Panc1 (cell line): ENCODE measurements around the gene PLA2G2C. TPM values are rescaled to one million over a fixed set of nuclear protein-coding genes. Genes with fewer than 3 reads are reported as not detected.
"Not testable (repeated sequence)": the region's sequence is repeated elsewhere in the genome, so short reads cannot be mapped to it uniquely, and the experiment has no call there.

Experiments used
- ATAC-seq: fragments of 200-7000 bp; cut with Tn5 transposase; 2 replicates; pipeline ENCODE4 v1.9.1; 2020; ENCODE audit warnings: mild to moderate bottlenecking, moderate library complexity
- BruUV-seq: library from RNA; stranded (reverse); fragments of 400-500 nt; replicated peaks from 2 replicates; lab custom pipeline; 2021; lab: Mats Ljungman, UMichigan
- CTCF ChIA-PET: fragments of 300-600 bp; sonication (Branson Sonifier 250); formaldehyde crosslinking; loops from one replicate; lab custom pipeline; 2022; ENCODE audit warnings: antibody characterized with exemption; lab: Charles Lee
- POLR2A ChIA-PET: fragments of 300-600 bp; sonication (Branson Sonifier 250); formaldehyde crosslinking; loops from one replicate; lab custom pipeline; 2022; ENCODE audit warnings: antibody characterized with exemption; lab: Charles Lee
- DNase-seq: peaks from one replicate; pipeline ENCODE4 v3.0.0-alpha.2; 2010; ENCODE audit warnings: low read depth, low spot score
- H3K27ac ChIP-seq: 2 replicates; pipeline ENCODE4 v1.5.1; 2011; ENCODE audit warnings: mild to moderate bottlenecking, low read length, inconsistent platforms
- H3K27me3 ChIP-seq: fragments of 200-500 bp; sonication (Bioruptor generic); 2 replicates; pipeline ENCODE4 v1.6.0; 2014; ENCODE audit warnings: low read length, inconsistent platforms; ENCODE audit not compliant: control insufficient read depth, insufficient read depth
- H3K36me3 ChIP-seq: fragments of 200-500 bp; sonication (Bioruptor generic); 2 replicates; pipeline ENCODE4 v1.5.1; 2014; ENCODE audit warnings: inconsistent platforms, mild to moderate bottlenecking, low read length, moderate library complexity; ENCODE audit not compliant: control insufficient read depth, insufficient read depth
- H3K4me1 ChIP-seq: 2 replicates; pipeline ENCODE4 v1.5.1; 2011; ENCODE audit warnings: inconsistent platforms, mild to moderate bottlenecking, low read length, moderate library complexity; ENCODE audit not compliant: control insufficient read depth, insufficient read depth
- H3K4me3 ChIP-seq, 2 experiments: 2 replicates each; pipeline ENCODE4 v1.5.1; 2011 to 2012; ENCODE audit warnings: low read depth in 2 of 2, low read length in 2 of 2, mild to moderate bottlenecking in 2 of 2, inconsistent platforms in 1 of 2, moderate library complexity in 1 of 2
- H3K9me3 ChIP-seq: fragments of 200-500 bp; sonication (Bioruptor generic); 2 replicates; pipeline ENCODE4 v1.5.1; 2014; ENCODE audit warnings: low read depth, mild to moderate bottlenecking, inconsistent platforms, low read length, moderate library complexity; ENCODE audit not compliant: control insufficient read depth, insufficient read depth
- POLR2AphosphoS5 ChIP-seq: IDR thresholded peaks from 2 replicates; pipeline ENCODE4 v1.6.1; 2012; ENCODE audit warnings: mild to moderate bottlenecking, low read depth, low read length, moderate library complexity
- SIN3A ChIP-seq: IDR thresholded peaks from 2 replicates; pipeline ENCODE4 v1.6.1; 2012; ENCODE audit warnings: low read depth, mild to moderate bottlenecking, low read length, moderate library complexity, borderline replicate concordance; ENCODE audit not compliant: insufficient read depth
- TCF7L2 ChIP-seq: IDR thresholded peaks from 2 replicates; pipeline ENCODE4 v1.6.1; 2011; ENCODE audit warnings: mild to moderate bottlenecking, low read depth, low read length, inconsistent platforms
- in situ Hi-C: cut with HindIII; loops from 2 replicates; pipeline ENCODE4 v1.10.0; 2016; ENCODE audit warnings: low sequenced_read_pairs, low pct_unique_long_range_greater_than_20kb
- intact Hi-C: fragments of 100-400 bp; cut with micrococcal nuclease; formaldehyde crosslinking; loops from one replicate; pipeline ENCODE4 v1.10.0; 2022; ENCODE audit not compliant: unreplicated experiment
- total RNA-seq: library from RNA; stranded (reverse); gene quantifications from one replicate; pipeline ENCODE4 v1.2.1, GENCODE V29; 2021; ENCODE audit not compliant: unreplicated experiment
- TF ChIP-seq, protein P1 (sequence below), 2 experiments: IDR thresholded peaks; 2 replicates each; pipeline ENCODE4 v1.6.1; 2011 to 2012; ENCODE audit warnings: low read depth in 2 of 2, control low read depth in 1 of 2, low read length in 1 of 2, mild to moderate bottlenecking in 1 of 2, moderate library complexity in 1 of 2; ENCODE audit not compliant: insufficient read depth in 1 of 2
- TF ChIP-seq, protein P2 (sequence below): fragments of 450-650 bp; IDR thresholded peaks from 2 replicates; pipeline ENCODE4 v1.5.1; 2017; ENCODE audit warnings: mild to moderate bottlenecking

Gene PLA2G2C
- total RNA-seq, 1 experiment from 2014 or later: not detected

DNA sequence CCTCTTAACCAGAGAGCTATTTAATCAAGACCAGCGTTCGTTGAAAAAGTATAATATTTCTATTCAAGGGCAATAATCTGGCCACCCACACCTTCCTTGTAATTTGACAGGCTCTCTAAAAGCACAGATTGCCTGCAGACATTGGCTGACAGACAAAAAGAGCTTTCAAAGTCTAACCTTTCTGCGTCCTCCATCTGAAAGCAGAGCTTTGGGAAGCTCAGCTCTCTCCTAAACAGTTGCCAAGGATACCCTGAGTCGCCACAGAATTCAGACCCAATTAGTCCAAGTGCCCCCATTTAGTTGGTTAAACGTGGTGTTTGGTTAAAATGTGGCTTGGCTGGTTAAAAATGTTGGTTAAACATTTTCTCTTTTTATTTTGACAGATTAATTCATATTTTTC lies 33.7 kb upstream of the PLA2G2C start:
- CTCF ChIA-PET: no interaction called here
- Histone ChIP-seq H3K27ac (no peak overlapping the region), H3K9me3 (no peaks in the 10 kb centered on the region), H3K4me3 (no peak overlapping the region), H3K27me3 (peaks cover 17% of the 10 kb centered on the region), H3K4me1 (no peaks in the 10 kb centered on the region), H3K36me3 (no peaks in the 10 kb centered on the region)
- BruUV-seq: no TSS peak
- in situ Hi-C loops: no loop called here
- ATAC-seq (no peak), DNase-seq (no peak)
- POLR2A ChIA-PET: no interaction called here
- intact Hi-C loops: no loop called here
- TF ChIP-seq, protein P1, sequence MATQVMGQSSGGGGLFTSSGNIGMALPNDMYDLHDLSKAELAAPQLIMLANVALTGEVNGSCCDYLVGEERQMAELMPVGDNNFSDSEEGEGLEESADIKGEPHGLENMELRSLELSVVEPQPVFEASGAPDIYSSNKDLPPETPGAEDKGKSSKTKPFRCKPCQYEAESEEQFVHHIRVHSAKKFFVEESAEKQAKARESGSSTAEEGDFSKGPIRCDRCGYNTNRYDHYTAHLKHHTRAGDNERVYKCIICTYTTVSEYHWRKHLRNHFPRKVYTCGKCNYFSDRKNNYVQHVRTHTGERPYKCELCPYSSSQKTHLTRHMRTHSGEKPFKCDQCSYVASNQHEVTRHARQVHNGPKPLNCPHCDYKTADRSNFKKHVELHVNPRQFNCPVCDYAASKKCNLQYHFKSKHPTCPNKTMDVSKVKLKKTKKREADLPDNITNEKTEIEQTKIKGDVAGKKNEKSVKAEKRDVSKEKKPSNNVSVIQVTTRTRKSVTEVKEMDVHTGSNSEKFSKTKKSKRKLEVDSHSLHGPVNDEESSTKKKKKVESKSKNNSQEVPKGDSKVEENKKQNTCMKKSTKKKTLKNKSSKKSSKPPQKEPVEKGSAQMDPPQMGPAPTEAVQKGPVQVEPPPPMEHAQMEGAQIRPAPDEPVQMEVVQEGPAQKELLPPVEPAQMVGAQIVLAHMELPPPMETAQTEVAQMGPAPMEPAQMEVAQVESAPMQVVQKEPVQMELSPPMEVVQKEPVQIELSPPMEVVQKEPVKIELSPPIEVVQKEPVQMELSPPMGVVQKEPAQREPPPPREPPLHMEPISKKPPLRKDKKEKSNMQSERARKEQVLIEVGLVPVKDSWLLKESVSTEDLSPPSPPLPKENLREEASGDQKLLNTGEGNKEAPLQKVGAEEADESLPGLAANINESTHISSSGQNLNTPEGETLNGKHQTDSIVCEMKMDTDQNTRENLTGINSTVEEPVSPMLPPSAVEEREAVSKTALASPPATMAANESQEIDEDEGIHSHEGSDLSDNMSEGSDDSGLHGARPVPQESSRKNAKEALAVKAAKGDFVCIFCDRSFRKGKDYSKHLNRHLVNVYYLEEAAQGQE (IDR thresholded peaks at IDR 0.05; ENCODE audit: insufficient read depth in 1 of 2, low read depth in 2 of 2, low read length in 1 of 2): no peak
- no peak for TF ChIP-seq POLR2AphosphoS5
- TF ChIP-seq SIN3A: no peak
- TF ChIP-seq TCF7L2: no peak
- TF ChIP-seq, protein P2, sequence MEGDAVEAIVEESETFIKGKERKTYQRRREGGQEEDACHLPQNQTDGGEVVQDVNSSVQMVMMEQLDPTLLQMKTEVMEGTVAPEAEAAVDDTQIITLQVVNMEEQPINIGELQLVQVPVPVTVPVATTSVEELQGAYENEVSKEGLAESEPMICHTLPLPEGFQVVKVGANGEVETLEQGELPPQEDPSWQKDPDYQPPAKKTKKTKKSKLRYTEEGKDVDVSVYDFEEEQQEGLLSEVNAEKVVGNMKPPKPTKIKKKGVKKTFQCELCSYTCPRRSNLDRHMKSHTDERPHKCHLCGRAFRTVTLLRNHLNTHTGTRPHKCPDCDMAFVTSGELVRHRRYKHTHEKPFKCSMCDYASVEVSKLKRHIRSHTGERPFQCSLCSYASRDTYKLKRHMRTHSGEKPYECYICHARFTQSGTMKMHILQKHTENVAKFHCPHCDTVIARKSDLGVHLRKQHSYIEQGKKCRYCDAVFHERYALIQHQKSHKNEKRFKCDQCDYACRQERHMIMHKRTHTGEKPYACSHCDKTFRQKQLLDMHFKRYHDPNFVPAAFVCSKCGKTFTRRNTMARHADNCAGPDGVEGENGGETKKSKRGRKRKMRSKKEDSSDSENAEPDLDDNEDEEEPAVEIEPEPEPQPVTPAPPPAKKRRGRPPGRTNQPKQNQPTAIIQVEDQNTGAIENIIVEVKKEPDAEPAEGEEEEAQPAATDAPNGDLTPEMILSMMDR: no peak

DNA sequence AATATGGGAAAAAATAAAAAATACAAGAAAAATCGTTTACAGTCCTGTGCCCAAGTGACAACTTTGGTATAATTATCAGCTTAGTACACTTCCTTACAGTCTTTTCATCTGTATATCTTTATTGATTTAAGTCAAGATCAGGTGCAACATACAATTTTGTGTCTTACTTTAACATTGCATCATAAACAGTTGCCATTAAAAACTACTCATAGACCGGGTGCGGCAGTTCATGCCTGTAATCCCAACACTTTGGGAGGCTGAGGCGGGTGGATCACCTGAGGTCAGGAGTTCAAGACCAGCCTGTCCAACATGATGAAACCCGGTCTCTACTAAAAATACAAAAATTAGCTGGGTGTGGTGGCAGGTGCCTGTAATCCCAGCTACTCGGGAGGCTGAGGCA lies 32.7 kb upstream of the PLA2G2C start:
- POLR2A ChIA-PET, H3K4me3 ChIP-seq, ATAC-seq, in situ Hi-C loops, DNase-seq, H3K36me3 ChIP-seq, BruUV-seq, H3K9me3 ChIP-seq, H3K4me1 ChIP-seq, H3K27ac ChIP-seq: not testable (repeated sequence)
- CTCF ChIA-PET: interaction anchor here (0.7 kb wide), 1 partner anchor 119 kb away, joined by 4 read pairs; no protein-coding TSS in a partner anchor
- H3K27me3 ChIP-seq: peaks cover 17% of the 10 kb centered on the region
- intact Hi-C loops: loop anchor here (10.0 kb wide), 1 partner anchor 166 kb away; no protein-coding TSS in a partner anchor

DNA sequence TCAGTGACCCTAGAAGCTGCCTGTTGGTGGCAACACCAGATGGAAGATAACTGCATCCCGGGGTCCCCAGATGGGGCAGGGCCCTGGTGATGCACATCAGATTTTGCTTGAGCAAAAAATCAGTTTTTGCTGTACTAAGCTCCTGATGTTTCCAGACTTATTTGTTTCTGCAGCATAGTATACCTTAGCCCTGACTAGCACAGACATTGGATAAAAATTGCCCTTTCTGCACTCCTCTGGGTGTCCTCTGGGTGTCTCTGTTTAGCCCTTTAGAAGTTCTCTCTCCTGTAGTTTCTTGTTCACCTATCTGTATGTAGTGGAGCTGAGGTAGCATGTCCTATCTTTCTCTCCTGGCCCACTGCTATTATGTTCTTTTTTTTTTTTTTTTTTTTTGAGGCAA lies 30.3 kb upstream of the PLA2G2C start:
- Histone ChIP-seq H3K9me3 (no peaks in the 10 kb centered on the region), H3K4me3 (no peak overlapping the region), H3K4me1 (peaks cover 6% of the 10 kb centered on the region; the same call in 1 of the 2 replicates), H3K27me3 (peaks cover 19% of the 10 kb centered on the region), H3K36me3 (no peaks in the 10 kb centered on the region; the same call in 1 of the 2 replicates), H3K27ac (no peak overlapping the region)
- TF ChIP-seq SIN3A: no peak
- TF ChIP-seq, protein P2: peak; percentile 54; the same call in 1 of the 2 replicates
- in situ Hi-C loops (no loop called here), intact Hi-C loops (loop anchor here (10.0 kb wide), 1 partner anchor 168 kb away; no protein-coding TSS in a partner anchor)
- no TSS peak for BruUV-seq
- peak; percentile 86 for ATAC-seq
- DNase-seq: no peak
- ChIA-PET CTCF (interaction anchor here (0.6 to 1.4 kb wide), 3 partner anchors 12 to 277 kb away, joined by 3 to 15 read pairs (median 5); no protein-coding TSS in a partner anchor), POLR2A (interaction anchor here (0.6 kb wide), 1 partner anchor 295 kb away, joined by 14 read pairs; no protein-coding TSS in a partner anchor)
